PFSK-1 (cell line): ENCODE data around the gene RGS7.

Experiments used
- FOXP2 ChIP-seq: optimal IDR thresholded peaks from 2 replicates; pipeline ENCODE3; 2011; ENCODE audit warnings: borderline replicate concordance, control low read depth, inconsistent platforms; ENCODE audit not compliant: insufficient read depth; ENCODE audit errors: extremely low read length, extremely low read depth
- POLR2AphosphoS5 ChIP-seq: IDR thresholded peaks from 2 replicates; pipeline ENCODE4 v1.6.1; 2012; ENCODE audit warnings: low read depth, mild to moderate bottlenecking, control low read depth, low read length, moderate library complexity
- SIN3A ChIP-seq: IDR thresholded peaks from 2 replicates; pipeline ENCODE4 v1.6.1; 2012; ENCODE audit warnings: mild to moderate bottlenecking, low read length, moderate library complexity, borderline replicate concordance; ENCODE audit not compliant: insufficient read depth
- TAF1 ChIP-seq: IDR thresholded peaks from 2 replicates; pipeline ENCODE4 v1.6.1; 2012; ENCODE audit warnings: low read length, control low read depth, borderline replicate concordance; ENCODE audit not compliant: insufficient read depth
- TF ChIP-seq, protein P1 (sequence below), 2 experiments: IDR thresholded peaks; 2 replicates each; pipeline versions ENCODE4 v1.6.1 to v1.8.0; 2011 to 2012; ENCODE audit warnings: low read depth in 2 of 2, low read length in 2 of 2, control low read depth in 1 of 2, inconsistent platforms in 1 of 2, mild to moderate bottlenecking in 1 of 2, moderate library complexity in 1 of 2; ENCODE audit not compliant: insufficient read depth in 1 of 2

The RGS7 gene

DNA sequence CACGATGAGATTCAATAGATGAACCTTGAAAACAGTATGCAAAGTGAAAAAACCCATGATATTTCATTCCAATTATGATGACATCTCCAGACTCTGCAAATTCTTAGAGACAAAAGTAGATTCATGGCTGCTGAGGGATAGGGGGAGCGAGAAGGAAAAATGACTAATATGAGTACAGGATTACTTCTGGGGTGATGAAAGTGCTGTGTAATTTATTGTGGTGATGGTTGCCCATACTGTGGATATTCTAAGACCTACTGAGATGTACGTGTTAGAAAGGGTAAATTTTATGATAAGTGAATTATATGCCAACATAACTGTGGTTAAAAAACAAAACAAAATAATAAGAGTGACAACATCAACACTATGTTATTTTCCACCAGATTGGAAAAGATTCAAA, 18.9 kb upstream of the RGS7 start:
- no peak for TF ChIP-seq POLR2AphosphoS5
- TF ChIP-seq, protein P1, sequence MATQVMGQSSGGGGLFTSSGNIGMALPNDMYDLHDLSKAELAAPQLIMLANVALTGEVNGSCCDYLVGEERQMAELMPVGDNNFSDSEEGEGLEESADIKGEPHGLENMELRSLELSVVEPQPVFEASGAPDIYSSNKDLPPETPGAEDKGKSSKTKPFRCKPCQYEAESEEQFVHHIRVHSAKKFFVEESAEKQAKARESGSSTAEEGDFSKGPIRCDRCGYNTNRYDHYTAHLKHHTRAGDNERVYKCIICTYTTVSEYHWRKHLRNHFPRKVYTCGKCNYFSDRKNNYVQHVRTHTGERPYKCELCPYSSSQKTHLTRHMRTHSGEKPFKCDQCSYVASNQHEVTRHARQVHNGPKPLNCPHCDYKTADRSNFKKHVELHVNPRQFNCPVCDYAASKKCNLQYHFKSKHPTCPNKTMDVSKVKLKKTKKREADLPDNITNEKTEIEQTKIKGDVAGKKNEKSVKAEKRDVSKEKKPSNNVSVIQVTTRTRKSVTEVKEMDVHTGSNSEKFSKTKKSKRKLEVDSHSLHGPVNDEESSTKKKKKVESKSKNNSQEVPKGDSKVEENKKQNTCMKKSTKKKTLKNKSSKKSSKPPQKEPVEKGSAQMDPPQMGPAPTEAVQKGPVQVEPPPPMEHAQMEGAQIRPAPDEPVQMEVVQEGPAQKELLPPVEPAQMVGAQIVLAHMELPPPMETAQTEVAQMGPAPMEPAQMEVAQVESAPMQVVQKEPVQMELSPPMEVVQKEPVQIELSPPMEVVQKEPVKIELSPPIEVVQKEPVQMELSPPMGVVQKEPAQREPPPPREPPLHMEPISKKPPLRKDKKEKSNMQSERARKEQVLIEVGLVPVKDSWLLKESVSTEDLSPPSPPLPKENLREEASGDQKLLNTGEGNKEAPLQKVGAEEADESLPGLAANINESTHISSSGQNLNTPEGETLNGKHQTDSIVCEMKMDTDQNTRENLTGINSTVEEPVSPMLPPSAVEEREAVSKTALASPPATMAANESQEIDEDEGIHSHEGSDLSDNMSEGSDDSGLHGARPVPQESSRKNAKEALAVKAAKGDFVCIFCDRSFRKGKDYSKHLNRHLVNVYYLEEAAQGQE (IDR thresholded peaks at IDR 0.05; ENCODE audit: insufficient read depth in 1 of 2, low read depth in 2 of 2, low read length in 2 of 2): no peak

DNA sequence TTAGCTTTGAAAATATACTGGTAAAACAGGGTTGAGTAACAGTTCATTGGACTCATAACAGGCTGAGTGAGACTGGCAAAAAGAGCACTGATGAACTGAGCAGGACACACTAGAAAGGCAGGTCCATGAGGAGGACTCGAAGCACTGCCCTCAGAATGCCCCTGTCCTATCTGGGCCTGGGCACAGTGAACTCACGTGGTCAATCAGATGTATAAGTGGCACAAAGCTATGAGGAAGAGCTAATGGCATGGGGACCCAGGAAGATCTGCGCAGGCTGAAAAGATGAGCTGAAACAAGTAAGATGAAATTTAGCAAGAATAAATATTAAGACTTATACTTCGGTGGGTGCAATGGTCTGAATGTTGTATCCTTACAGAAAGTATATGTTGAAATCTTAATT, 9.2 kb upstream of the RGS7 start:
- TF ChIP-seq SIN3A (no peak), FOXP2 (no peak), TAF1 (no peak), POLR2AphosphoS5 (no peak)
- TF ChIP-seq, protein P1 (IDR thresholded peaks at IDR 0.05; ENCODE audit: insufficient read depth in 1 of 2, low read depth in 2 of 2, low read length in 2 of 2): no peak

DNA sequence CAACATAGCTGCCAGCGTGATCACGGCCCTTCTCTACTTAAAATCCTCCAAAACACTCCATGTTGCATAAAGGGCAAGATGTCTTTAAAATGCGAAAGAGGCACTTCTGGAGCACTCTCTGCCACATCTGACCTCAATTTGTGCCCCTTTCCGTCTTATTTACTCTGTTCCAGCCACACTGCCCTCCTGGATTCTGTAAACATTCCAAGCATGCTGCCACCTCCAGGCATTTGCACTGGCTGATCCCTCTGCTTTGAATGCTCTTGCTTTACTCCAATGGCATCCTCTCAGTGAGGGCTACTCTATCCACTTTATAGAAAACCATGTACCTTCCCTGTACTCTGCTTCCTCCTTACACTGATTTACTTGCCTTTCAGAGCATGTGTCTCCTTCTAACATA, 5.3 kb upstream of the RGS7 start:
- TF ChIP-seq POLR2AphosphoS5 (no peak), FOXP2 (no peak), TAF1 (no peak), SIN3A (no peak)
- TF ChIP-seq, protein P1 (IDR thresholded peaks at IDR 0.05; ENCODE audit: insufficient read depth in 1 of 2, low read depth in 2 of 2, low read length in 2 of 2): no peak

DNA sequence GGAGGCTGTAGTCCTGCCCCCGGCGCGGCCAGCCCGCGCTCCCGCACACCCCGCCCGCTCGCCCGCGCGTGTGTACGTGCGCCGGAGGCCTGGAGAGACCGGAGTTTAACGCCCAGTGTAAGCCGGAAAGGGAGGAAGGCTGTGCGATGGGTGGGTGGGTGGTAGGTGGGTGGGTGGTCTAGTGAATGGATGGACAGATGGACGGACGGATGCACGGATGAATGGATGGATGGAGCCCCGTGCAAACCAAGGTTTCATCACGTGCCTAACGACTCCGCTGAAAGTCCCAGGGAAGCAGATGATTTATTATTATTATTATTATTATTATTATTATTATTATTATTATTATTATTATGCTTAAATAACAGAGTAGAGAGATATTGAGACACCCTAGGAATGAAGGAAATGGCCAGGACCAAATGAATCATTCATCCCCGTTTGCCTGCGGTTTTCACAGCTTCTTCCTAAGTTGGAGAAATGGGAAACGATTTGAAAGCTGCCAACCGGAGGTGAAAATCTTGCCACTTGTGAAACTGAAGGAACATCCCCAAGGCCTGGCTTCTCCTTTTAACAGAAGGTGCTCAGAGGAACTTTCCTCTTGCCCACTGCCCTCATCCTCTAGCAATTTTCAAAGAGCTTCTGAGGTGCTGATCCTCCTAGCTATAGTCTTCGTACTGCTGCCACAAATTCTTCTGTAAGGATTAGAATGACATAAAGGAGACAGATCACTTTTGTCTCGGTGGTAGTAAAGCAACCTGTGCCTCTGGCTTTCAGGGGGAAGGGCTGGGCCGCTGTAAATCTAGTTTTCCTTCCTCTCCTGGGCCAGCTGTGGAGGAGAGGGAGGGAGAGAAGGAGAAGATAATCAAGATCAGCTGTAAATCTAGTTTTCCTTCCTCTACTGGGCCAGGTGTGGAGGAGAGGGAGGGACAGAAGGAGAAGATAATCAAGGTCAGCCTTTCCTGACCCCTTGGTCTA, 648 bp upstream of the RGS7 start:
- TF ChIP-seq SIN3A (no peak), TAF1 (no peak), FOXP2 (no peak), POLR2AphosphoS5 (no peak)
- TF ChIP-seq, protein P1 (IDR thresholded peaks at IDR 0.05; ENCODE audit: insufficient read depth in 1 of 2, low read depth in 2 of 2, low read length in 2 of 2): no peak

DNA sequence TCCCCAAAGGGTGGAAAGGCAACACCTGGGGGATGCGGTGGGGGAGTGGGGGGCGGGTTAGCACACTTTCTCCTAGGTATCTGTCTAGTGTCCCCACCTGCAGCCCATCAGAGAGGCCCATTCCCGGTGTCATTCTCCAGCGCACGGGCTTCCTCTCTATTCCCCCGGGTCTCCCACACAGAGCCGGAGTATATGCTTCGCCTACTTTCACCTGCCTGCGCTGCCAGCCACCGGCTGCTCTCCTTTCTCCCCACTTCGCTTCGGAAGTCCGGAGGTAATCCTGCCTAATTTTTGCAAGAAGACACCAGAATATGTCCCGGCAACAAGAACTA, 852 bp downstream of the RGS7 start:
- TF ChIP-seq, protein P1 (IDR thresholded peaks at IDR 0.05; ENCODE audit: insufficient read depth in 1 of 2, low read depth in 2 of 2, low read length in 2 of 2): no peak
- TF ChIP-seq FOXP2: no peak
- no peak for TF ChIP-seq SIN3A
- no peak for TF ChIP-seq POLR2AphosphoS5
- TF ChIP-seq TAF1: no peak
